ENCODE data around the gene PINLYP. TPM values are rescaled to one million over a fixed set of nuclear protein-coding genes. Genes with fewer than 3 reads are reported as not detected.

The PINLYP gene
- total and polyA plus RNA-seq, 11 donors = 0.76 to 4.3 (median 1.2) TPM; not detected in 1

DNA sequence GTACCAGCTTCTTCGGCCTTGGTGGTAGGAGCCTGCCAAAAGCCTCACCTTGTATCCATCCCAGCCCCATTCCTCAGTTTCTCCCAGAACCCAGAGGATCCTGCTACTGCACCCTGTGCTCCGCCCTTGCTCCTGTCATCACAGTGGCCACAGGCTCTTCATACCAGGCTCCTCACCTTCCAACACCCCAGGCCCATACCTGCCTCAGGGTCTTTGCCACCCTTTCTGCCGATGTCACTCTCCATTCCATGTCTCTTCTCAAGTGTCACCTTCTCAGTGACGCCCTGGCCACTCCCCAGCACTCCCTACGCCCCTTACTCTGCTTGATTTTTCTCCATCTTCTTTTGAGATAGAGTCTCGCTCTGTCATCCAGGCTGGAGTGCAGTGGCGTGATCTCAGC is 34.3 kb downstream of the PINLYP start:
- H3K9me3 ChIP-seq = no peaks in the 10 kb centered on the region
- no peak for TF ChIP-seq POLR2A (IDR thresholded peaks at IDR 0.05)
- H3K4me3 ChIP-seq = no peak overlapping the region
- no peak for ATAC-seq
- H3K36me3 ChIP-seq = peaks cover 0 to 54% (median 30%) of the 10 kb centered on the region in 9 donors
- no peak overlapping the region for H3K27ac ChIP-seq
- H3K4me1 ChIP-seq = peaks cover 0 to 8% (median 0%) of the 10 kb centered on the region in 12 donors
- no peaks in the 10 kb centered on the region for H3K27me3 ChIP-seq
- DNase-seq = no peak
- WGBS, 4 donors = 77 to 88% (median 84%) methylated on average over 7 of the region's 7 CpGs
- intact Hi-C loops (cut with DNase I) = no loop called here

DNA sequence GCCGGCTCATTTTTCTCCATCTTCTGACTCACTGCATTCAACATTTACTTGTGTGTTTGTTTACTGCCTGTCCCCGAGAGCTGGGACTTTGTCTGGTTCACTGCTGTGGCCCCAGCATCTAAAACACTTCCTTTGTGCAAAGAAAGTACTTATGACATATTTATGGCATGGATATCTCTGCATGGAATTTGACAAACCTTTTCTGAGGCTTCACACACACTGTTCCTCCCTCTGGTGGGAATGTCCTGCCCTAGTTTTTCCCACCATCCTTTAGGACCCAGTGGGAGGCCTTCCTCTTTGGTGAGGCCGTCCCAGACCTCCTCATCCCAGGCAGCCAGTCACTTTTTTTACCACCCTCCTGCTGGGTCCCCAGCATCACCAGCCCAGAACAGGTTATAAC is 34.9 kb downstream of the PINLYP start:
- H3K4me3 ChIP-seq = no peak overlapping the region
- H3K4me1 ChIP-seq = peaks cover 0 to 5% (median 0%) of the 10 kb centered on the region in 12 donors
- H3K9me3 ChIP-seq = no peaks in the 10 kb centered on the region
- H3K36me3 ChIP-seq = peaks cover 0 to 54% (median 30%) of the 10 kb centered on the region in 9 donors
- ATAC-seq = no peak
- intact Hi-C loops (cut with DNase I) = no loop called here
- no peak for DNase-seq
- 71 to 80% (median 78%) methylated on average over 3 of the region's 3 CpGs for WGBS, 4 donors
- no peak for TF ChIP-seq POLR2A (IDR thresholded peaks at IDR 0.05)
- TF ChIP-seq CTCF (IDR thresholded peaks at IDR 0.05) = no peak
- H3K27me3 ChIP-seq = no peaks in the 10 kb centered on the region
- no peak overlapping the region for H3K27ac ChIP-seq

- H3K4me3 ChIP-seq = no peak within 1 kb of the TSS
- H3K9me3 ChIP-seq = no peaks in the 10 kb centered on the region
- ATAC-seq = no peak
- WGBS, 4 donors = 86 to 97% (median 89%) methylated on average over 3 of the region's 3 CpGs
- peaks cover 0 to 5% (median 0%) of the 10 kb centered on the region in 12 donors for H3K4me1 ChIP-seq
- peaks cover 0 to 50% (median 24%) of the 10 kb centered on the region in 9 donors for H3K36me3 ChIP-seq
- H3K27ac ChIP-seq = no peak within 1 kb of the TSS
- no peak for DNase-seq
- no peak for TF ChIP-seq POLR2A (IDR thresholded peaks at IDR 0.05)
- no peak for TF ChIP-seq CTCF (IDR thresholded peaks at IDR 0.05)
- H3K27me3 ChIP-seq = no peaks in the 10 kb centered on the region
- intact Hi-C loops (cut with DNase I) = no loop called here
Measured at GRCh38 chr19:43611788-43612187, 36.2 kb downstream of the PINLYP start, which contains the start of gene SRRM5. TSS of gene SRRM5 (plus strand) at chr19:43612088. CDS start at chr19:43612122, 34 bp downstream.

- Histone ChIP-seq H3K4me1 (peaks cover 0 to 5% (median 0%) of the 10 kb centered on the region in 12 donors), H3K4me3 (no peak overlapping the region), H3K36me3 (peaks cover 0 to 44% (median 20%) of the 10 kb centered on the region in 9 donors), H3K27ac (no peak overlapping the region), H3K27me3 (no peaks in the 10 kb centered on the region), H3K9me3 (no peaks in the 10 kb centered on the region)
- intact Hi-C loops (cut with DNase I) = no loop called here
- no peak for ATAC-seq
- no peak for DNase-seq
- 93 to 98% (median 96%) methylated on average over 12 of the region's 12 CpGs for WGBS, 4 donors
- TF ChIP-seq CTCF (IDR thresholded peaks at IDR 0.05) (no peak), POLR2A (IDR thresholded peaks at IDR 0.05) (no peak)
Measured at GRCh38 chr19:43612374-43612773, 36.8 kb downstream of the PINLYP start.

GRCh38 chr19:43616306-43616705 is 40.7 kb downstream of the PINLYP start:
- Histone ChIP-seq H3K36me3 (peaks cover 0 to 30% (median 16%) of the 10 kb centered on the region in 9 donors), H3K9me3 (no peaks in the 10 kb centered on the region), H3K27ac (no peak overlapping the region), H3K27me3 (no peaks in the 10 kb centered on the region), H3K4me1 (peaks cover 0 to 23% (median 13%) of the 10 kb centered on the region in 12 donors), H3K4me3 (no peak overlapping the region)
- whole genome bisulfite sequencing, 4 donors = 33 to 62% (median 57%) methylated on average over 1 of the region's 1 CpG
- DNase-seq (no peak), ATAC-seq (no peak)
- intact Hi-C loops (cut with DNase I) = no loop called here
- TF ChIP-seq POLR2A (IDR thresholded peaks at IDR 0.05) (no peak), CTCF (IDR thresholded peaks at IDR 0.05) (no peak)
